Stimulated activated CD4-positive, alpha-beta T cell treated with anti-CD3 and anti-CD28 coated beads, Interleukin-4, amount 100 ng/mL, for 1 hour (primary cell): Measurements from ENCODE around the gene FANCC.

Source experiments
- DNase-seq: peaks from one replicate; pipeline ENCODE4 v3.0.0-alpha.2; 2020

Gene FANCC

DNA sequence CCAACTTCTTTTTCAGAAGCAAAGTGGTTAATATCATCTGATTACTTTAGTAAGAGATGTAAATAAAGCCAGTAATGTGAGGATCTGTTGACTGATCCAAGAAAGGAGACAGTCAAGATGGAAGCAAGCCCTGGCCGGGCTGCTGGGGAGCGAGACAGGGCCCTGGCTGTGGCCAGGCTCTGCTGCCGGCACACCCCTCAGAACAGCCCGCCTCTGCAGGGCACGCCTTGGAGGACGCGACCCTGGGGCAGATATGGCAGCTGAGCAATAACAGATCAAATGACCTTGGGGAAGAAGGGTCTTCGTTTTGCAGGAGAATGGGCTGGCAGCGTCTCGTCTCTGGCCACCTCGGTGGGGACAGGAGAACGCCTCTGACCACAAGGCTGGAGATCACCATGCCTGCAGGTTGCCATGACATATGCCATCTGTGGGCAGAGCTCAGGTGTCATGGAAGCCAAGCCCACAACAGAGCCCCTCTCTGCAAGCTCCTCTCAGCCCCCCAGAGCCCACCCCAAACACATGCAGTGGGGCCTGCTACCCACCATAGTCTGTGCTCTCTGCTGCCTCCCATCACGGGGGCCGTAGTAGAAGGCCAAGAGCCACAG, 206.5 kb downstream of the FANCC start:
- no peak for DNase-seq

DNA sequence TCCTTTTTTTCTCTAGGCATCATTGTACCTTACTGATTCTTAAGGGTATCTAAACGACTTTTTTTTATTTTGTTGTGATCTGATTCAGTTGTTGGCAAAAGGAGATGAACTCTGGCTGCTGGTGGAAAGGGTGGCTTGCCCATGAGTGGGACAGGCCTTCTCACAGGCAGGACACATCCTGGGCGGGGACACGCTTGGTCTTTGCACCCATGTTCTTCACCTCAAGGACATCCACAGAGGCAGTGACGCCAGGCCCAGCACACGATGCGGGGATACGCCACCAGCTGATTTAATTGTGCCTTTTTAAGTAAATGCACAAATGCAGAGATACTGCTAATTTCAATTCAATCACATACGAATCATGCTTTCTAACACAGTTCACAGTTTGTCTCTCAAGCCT, 208.1 kb downstream of the FANCC start:
- DNase-seq, result no peak

DNA sequence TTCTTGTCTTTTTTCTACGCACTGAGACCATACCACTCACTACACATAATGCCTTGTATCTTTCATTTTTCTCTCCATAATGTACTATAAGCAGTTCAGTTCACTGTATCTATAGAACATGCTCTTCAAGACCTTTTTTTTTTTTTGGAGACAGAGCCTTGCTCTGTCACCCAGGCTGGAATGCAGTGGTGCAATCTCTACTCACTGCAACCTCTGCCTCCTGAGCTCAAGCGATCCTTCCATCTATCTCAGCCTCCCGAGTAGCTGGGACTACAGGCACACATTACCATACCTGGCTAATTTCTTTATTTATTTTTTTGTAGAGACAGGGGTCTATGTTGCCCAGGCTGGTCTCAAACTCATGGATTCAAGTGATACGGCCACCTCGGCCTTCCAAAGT, 208.7 kb downstream of the FANCC start:
- no peak for DNase-seq

DNA sequence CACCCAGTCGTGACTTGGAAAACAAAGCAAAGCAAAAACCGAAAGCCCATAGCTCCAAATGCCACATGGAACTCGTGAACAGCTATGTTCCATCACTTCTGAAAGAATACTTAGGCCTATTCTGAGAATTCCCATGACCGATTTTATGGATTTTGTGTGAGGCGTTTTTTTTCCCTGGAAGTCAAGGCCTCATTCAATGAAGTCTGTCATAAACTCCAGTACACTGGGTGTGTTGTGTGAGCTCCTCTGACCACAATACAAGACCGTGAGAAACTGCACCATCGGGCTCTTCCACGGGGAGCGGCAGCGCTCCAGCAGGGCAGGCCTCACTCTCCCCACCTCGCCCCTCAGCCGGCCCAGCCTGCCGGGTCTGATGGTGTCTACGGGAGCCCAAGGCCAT, 209.5 kb downstream of the FANCC start:
- DNase-seq, result no peak

DNA sequence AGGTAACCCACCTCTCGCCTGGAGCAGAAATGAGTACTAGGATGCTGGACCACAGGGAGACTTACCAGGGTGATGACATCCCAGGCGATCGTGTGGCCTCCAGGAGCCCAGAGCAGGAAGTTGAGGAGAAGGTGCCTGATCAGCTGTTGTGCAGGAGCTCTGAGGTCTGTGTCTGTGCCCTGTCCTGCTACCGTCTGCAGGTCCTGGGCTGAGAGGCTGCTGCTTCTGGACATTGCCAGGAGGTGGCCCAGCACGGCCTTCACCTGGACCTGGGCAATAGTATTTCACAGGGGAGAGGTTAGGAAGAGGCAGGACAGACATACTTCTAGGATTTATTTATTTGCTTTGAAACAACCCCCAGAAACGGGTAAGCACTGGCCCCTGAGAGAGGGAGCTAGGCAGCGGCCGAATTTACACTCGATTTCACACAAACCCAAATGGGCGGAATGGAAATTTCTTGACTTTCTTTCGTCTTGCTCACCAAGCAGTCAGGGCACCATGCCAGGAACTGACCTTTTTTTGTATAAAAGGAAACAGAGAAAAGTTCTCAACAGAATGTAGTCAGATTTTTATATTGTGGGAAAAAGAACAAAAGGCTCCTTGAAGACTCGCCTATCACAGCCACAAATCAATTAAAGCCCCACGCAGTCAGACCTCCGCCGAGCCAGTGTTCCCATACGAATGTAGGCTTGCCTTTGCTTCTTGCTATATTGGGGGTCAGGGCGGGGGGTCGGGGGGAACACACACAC, 210.3 kb downstream of the FANCC start:
- no peak for DNase-seq

DNA sequence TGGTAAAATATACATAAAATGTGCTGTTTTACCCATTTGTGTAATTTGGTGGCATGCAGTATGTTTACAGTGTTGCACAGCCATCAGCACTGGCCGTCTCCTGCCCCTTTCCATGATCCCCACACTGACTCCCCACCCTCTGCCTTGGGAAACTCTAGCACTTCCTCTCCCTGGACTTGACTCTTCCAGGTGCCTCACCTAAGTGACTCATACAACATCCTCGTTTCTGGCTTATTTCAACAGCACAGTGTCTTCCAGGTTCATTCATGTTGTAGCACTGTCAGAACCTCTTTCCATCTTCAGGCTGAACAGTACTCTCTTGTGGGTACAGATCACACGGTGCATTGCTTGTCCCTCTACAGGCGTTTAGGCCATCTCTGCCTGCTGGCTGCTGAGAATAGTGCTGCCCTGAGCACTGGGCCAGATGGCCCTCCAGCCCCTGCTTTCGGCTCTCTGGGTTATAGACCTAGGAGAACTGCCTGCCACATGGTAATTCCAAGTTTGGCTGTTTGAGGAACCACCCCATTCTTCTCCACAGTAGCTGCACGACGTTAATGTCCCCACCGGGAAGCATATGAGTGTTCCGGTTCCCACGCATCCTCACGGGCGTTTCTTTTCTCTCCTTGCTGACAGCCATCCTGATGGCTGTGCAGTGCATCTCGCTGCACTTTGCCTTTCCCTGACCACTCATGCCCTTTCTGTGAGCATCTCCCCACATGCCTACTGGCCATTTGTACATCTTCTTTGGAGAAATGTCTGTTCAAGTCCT, 211.8 kb downstream of the FANCC start:
- no peak for DNase-seq

DNA sequence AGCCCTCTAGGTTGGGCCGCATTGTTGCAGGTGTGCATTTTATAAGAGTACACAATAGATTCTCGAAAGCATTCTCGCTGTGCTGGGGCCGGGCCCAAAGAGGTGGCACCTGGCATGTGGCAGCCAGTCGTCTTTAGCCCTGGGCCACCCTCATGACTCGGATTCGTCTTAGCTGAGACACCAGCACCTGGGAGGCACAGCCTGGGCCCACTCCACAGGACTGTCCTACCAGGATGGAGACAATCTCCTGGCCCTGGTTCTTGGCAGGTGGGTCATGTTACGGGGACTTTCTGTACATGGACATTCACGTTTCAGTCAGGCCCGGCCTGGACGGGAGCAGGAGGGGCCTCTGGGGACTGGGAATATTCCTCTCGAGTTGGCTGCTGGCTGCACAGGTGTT, 212.5 kb downstream of the FANCC start:
- no peak for DNase-seq

DNA sequence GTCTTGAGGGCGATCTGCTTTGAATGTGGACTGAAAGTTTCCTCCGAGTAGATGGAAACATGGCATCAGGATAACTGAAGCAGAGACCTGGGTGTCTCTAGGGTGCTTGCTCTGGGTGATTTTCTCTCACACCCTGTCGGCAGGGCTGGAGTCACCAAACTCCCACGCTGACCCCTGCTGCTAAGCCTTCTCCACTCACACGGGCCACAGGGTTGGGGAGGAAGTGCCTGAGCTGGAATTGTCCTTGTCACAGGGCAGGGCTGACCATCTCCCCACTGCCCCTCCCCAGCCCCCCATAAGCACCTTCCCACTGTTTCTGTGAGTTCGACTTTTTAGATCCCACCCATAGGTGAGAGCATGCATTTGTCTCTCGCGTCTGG, 212.9 kb downstream of the FANCC start:
- DNase-seq, result no peak

DNA sequence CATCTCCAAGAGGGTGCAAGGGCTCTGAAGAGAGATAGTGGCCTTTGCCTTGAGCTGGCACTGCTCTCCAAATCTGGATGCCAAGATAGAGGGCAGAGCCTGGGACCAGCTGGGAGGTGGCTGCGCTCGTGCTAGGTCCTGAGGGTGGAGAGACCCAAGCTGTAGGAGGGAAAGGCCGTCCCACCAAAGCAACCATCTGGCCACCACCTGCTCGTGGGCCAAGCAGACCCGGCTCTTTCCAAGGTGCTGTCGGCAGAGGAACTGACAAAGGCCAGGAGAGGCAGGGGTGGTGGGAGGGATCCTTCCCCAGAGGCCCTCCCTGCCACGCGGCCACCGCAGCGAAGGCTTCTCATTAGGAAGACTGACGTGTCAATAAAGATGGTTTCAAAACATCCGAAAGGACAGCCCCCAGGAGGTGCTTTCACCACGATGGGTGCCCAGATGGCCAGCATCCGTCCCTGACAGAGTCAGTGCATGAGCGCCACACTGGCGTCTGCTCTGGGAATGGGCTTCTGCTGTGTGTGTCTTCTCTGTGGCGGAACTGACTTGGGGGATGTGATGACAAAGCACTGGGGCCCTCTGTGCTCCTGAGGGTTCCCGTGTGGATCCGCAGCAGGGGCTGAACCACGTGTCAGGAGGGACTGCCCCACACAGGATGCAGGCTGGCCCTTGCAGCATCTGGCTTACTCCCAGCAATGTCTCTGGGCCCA, 213.5 kb downstream of the FANCC start:
- DNase-seq, result no peak

DNA sequence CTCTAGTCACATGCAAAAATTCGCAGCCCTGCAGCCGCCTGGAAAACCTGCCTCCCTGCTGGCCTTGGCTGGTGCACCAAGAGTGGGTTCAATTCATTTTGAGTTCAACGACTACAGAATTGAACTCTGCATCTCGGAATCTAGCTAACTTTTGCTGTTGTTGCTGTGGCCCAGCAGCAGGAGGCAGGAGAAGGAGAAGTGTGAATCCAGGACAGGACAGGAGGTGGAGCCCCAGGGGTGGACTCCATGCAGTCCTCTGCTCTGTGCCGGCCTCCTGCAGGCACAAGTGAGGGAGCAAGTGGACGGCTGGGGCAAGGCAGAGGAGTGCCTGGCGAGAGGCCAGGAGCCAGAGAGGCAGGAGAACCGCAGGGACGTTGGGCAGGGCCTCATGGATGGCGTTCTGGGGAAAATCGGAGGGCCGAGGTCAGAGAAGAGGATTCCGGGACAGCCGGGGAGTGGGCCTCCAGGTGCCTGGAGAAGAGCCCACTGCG, 214.2 kb downstream of the FANCC start:
- no peak for DNase-seq

DNA sequence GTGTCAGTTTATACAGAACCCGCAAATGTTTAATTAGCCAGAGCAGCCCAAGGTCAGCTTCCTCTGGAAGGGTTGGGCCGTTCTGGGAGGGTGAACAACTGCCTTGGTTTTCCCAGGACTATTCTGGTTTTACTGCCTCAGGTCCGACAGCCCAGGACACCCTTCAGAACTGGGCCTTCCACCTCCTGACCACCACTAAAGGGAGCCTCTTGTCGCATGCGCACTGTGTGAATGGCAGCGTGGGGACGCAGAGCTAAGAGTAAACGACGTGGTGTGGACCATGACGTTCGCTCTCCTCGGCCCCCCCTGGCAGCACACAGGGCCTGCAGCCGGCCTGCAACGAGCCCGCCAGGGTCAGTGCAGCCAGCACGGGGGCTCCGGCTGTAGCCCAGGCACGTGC, 214.9 kb downstream of the FANCC start:
- DNase-seq, result no peak

DNA sequence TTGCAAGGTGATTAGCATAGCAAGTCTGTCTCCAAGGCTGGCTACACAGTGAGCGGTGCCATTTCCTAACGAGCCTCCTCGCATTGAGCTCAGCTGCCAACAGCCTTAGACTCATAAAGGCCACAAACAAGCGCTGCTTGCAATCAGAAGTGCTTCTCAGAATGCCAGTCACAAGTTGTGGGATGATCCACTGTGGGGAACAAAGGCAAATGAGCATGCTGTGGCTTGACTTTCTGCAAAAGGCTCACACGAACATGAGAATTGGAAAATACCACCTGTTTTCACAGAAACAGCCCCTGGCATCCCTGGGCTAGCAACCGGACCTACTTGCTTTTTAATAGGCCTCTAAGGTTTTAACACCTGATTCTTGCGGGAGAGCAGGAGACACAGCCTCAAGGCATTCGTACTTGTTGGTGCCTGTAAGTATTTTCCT, 215.5 kb downstream of the FANCC start:
- DNase-seq, result no peak

DNA sequence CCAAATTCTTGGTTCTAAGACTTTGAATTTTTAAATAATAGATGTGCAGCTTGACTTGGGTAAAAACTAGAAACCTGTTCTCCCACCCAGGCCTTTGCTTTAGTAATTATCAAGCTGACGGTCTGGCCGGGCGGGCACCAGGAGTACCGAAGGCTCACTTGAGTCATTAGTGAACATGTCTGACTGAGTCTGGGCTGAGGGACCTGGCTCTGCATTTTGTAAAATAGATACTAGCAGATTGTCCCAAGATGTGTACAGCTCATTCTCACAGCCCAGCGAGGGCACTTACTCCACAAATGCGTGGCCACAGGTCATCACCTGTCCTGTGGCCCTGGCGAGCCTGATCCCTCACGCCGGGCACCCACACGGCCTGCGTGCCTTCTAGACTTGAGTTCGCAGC, 216.2 kb downstream of the FANCC start:
- DNase-seq, result no peak

DNA sequence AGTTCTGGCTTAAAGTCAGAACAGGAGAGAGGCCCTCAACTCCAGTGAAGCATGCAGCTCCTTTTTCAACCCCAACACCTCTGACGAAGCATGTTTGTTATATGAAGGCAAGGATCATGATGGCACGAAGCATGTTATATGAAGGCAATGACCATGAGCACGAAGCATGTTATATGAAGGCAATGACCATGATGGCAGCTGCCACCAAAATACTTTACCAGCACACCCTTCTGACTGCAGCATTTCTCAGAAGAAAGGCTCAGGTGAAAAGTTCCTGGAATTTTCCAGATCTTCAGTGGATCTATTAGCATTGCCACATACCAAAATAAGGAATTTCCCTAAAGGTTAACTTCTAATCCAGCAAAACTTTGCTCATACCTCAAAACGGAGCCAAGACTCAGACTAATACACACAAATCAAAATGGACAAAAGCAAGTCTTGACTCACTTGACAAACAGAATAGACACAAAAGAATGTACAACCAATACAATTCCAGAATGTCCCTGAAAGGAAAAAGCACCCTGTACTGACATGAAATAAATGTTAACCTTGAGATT, 217.4 kb downstream of the FANCC start:
- no peak for DNase-seq

DNA sequence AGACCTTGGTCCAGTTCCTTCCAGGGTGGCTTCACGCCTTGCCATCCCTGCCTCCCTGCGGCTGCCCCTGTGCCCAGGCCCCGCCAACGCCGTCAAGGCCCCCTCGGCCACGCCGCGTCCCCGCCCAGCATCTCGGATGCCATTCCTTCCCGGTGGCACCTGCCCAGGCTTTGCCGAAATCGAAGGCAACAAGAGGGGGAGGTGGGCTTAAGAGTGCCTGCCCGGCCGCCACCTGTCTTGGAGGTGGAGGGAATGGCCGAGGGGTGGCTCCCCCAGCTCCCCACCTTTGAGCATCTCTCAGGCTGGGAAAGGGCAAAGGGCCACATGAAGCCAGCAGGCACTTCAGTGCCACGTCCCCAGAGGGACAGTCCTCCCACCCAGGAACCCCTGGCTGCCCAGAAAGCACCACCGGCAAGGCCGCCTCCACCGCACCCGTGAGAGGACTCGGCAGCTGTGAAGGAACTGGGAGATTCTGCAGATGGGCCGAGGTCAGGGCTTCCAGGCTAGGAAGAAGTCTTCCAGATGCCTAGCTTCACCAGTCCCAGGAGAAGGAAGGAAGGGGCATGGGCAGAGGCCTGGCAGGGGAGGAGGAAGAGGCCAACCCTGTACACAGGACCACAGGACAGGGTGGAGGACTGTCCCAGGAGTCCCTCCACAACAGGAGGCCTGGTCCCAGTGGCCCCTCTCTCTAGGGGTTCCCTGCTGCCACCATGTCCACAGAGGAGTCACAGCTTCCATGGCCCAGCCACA, 218.0 kb downstream of the FANCC start:
- no peak for DNase-seq

DNA sequence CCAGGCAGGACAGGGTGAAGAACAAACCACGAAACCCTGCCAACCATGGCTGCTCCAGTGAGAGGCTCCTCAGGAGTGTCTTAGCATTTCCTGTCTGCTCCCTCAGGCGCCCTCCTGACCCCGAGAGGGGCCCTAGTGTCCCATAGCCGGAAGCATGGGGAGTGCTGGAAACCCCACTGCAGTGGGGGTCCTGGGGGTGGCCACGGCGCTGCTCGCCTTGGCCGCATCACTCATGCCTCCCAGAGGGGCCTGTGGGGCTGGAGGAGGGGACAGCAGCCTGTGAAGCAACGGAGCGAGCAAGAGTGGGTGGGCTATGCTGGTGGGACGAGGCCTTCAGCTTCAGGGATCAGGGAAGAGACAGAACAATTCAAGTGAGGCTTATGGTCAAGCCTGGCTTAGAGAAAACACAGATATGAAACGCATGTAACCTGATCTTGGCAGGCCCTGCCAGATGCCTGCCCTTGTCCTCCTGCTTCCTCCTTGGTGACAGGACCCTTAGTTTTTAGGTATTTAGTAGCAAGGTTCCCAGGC, 219.1 kb downstream of the FANCC start:
- DNase-seq, result no peak

DNA sequence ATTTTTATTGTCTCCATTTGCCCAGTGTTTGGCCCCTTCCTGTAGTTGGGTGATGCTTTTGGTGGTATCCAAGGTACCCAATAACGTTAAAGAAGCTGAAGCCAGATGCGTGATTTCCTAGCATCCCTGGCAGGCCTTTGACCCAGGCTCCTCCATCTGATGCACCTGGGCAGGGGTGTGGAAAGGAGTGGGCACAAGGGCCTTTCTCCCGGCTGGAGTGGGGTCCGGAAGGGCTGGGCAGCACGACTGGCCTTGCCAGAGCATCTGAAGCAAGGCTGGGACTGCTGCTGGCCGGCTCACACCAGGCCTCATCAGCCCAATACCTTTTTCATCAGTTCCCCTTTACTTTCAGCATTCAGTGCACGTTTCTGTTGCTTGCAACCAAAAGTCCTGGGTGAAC, 220.2 kb downstream of the FANCC start:
- DNase-seq, result no peak

DNA sequence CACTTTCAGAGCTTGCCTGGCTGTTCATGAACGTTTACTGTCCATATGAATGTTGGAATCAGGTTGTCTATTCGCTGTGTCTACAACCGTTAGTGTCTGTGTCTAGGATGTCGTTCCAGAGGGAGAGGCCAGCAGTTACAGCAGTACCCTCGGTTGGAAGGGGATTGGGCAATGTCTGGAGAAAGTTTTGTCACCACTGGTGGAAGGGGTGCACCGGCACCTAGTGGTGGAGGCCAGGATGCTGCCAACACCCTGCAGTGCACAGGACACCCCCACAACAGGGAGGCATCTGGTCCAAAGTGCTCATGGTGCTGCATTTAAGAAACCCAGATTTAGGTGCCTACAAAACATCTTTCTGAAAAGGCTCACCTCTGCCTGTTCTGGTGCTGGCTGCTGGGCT, 220.7 kb downstream of the FANCC start:
- no peak for DNase-seq

DNA sequence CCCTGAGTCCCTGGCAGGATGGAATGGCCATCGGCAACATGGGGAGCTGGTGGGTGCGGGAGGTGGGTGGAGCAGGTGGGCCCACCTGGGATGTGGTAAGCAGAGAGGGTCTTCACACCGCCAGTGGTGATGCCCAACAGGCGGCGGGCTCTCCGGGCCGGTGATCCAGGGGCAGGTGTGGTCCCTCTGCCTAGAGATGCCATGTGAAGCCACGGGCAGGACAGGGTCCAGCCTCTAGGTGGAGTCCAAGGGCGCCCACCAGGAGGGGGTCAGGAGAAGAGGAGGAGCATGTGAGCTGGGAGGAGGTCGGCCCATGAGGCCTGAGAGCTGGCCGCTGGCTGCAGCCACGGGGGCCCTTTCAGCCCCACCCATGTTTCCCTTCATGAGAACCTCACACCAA, 221.1 kb downstream of the FANCC start:
- no peak for DNase-seq

DNA sequence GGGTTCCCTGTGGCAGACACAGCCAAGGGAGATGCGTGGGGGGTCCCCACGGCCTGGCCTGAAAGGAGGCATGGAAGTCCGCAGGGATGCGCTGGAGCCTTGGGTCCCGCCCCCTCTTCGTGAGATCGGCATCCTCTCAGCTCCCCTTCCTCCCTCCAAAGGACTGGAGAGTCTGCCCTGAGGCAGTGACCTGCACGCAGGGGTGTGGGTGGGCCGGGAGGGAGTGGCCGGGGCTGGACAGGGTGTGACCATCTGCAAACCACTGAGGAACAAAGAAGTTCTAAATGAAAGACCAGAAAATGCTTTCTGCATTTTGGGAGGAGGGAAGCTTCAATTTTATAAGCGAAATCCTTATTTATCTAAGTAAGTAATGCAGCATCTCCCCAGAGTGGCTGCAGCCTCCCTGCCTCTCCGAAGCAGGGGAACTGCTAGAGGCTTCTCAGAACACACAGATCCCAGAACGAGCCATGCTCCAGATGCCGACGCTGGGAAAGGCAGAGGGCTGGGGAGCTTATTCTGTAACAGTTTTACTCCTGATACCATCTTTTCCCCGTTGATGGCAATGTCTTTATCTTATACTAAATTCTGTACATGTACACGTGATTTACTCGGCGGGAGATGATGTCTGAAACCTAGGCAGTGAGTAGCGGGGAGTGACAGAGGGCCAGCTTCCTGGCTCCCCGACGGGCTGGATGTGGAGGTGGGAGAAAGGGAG, 221.7 kb downstream of the FANCC start:
- no peak for DNase-seq

DNA sequence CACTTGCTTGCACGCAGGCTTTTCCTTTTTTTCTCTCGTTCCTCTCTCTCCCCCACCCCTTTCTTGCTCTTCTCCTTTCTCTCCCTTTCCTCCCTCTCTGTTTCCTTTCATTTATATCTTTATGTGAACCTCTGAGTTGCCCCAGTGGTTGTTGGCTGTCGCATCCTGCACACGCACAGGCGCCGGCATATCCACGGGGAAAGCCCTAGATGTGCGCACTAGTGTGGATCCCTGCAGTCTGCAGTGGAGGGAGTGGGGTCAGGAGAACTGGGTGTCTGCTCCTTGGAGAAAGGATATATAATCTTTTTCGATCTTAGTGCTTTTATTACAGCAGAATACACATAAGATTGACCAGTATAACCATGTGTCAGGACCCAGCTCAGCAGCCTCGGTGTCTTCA, 223.5 kb downstream of the FANCC start:
- no peak for DNase-seq
